Sigmoid colon (tissue), 4 donors: Measurements from ENCODE around the gene SLC30A7.

Experiments
- EP300 ChIP-seq, 4 donors: sonication (generic); formaldehyde crosslinking; IDR thresholded peaks; one replicate each; pipeline ENCODE4 v1.6.1; 2017; ENCODE audit warnings: antibody characterized with exemption in 4 of 4
- POLR2A ChIP-seq, 2 donors: fragments of 450-650 bp; IDR thresholded peaks; one replicate each; pipeline ENCODE4 v1.6.1; 2016; ENCODE audit warnings: antibody characterized with exemption in 2 of 2, mild to moderate bottlenecking in 2 of 2, moderate library complexity in 2 of 2
- TF ChIP-seq, protein P1 (sequence below), 4 experiments: fragments of 450-650 bp in 3 of 4; fragments of 200-600 bp in 1 of 4; IDR thresholded peaks; one replicate each; pipeline ENCODE4 v1.5.1; 2016 to 2019; ENCODE audit warnings: antibody characterized with exemption in 4 of 4, mild to moderate bottlenecking in 3 of 4, moderate library complexity in 2 of 4

DNA sequence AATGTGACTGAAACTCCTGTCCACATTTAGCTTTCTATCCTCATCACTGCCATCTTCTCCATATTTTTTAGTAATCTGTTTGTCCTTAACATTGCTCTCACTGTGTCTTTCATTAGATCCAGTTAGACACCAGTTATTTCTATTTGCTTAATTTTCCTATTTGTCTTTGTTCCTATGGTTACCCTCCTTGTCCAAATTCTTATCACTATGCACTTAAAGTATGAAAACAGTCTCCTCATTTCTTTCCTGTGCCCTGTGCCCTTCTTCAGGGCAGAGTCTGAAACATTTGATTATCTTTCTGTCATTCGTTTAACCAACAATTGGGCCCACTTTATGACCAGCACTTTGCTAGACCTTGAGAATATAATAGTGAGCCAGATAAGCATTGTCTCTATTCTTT, 64.2 kb downstream of the SLC30A7 start:
- TF ChIP-seq POLR2A (IDR thresholded peaks at IDR 0.05) (no peak), EP300 (IDR thresholded peaks at IDR 0.05) (no peak)
- TF ChIP-seq, protein P1, sequence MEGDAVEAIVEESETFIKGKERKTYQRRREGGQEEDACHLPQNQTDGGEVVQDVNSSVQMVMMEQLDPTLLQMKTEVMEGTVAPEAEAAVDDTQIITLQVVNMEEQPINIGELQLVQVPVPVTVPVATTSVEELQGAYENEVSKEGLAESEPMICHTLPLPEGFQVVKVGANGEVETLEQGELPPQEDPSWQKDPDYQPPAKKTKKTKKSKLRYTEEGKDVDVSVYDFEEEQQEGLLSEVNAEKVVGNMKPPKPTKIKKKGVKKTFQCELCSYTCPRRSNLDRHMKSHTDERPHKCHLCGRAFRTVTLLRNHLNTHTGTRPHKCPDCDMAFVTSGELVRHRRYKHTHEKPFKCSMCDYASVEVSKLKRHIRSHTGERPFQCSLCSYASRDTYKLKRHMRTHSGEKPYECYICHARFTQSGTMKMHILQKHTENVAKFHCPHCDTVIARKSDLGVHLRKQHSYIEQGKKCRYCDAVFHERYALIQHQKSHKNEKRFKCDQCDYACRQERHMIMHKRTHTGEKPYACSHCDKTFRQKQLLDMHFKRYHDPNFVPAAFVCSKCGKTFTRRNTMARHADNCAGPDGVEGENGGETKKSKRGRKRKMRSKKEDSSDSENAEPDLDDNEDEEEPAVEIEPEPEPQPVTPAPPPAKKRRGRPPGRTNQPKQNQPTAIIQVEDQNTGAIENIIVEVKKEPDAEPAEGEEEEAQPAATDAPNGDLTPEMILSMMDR (IDR thresholded peaks at IDR 0.05), result no peak
